ENCODE data around the gene NECTIN1.

The NECTIN1 gene

GRCh38 chr11:119708384-119708783 lies 20.6 kb downstream of the NECTIN1 start:
- Histone ChIP-seq H3K36me3 (ENCODE audit: control insufficient read depth, low read depth, low read length) (no peaks in the 10 kb centered on the region), H3K9ac (ENCODE audit: low read length) (no peak overlapping the region), H3K4me3 (ENCODE audit: low read length) (no peak overlapping the region), H3K4me1 (ENCODE audit: control insufficient read depth, low read depth, low read length) (peaks cover 10% of the 10 kb centered on the region), H3K27ac (ENCODE audit: low read length) (no peak overlapping the region), H3K27me3 (ENCODE audit: control insufficient read depth, insufficient read depth, low read length) (no peaks in the 10 kb centered on the region), H3K9me3 (ENCODE audit: control insufficient read depth, low read depth, low read length) (no peaks in the 10 kb centered on the region)

- no peak overlapping the region for H3K27ac ChIP-seq (ENCODE audit: low read length)
- H3K36me3 ChIP-seq (ENCODE audit: control insufficient read depth, low read depth, low read length): no peaks in the 10 kb centered on the region
- H3K4me1 ChIP-seq (ENCODE audit: control insufficient read depth, low read depth, low read length): peaks cover 10% of the 10 kb centered on the region
- no peaks in the 10 kb centered on the region for H3K27me3 ChIP-seq (ENCODE audit: control insufficient read depth, insufficient read depth, low read length)
- H3K9ac ChIP-seq (ENCODE audit: low read length): no peak overlapping the region
- no peak overlapping the region for H3K4me3 ChIP-seq (ENCODE audit: low read length)
- no peaks in the 10 kb centered on the region for H3K9me3 ChIP-seq (ENCODE audit: control insufficient read depth, low read depth, low read length)
Measured at GRCh38 chr11:119706887-119707286, 22.1 kb downstream of the NECTIN1 start.

- Histone ChIP-seq H3K9me3 (ENCODE audit: control insufficient read depth, low read depth, low read length) (no peaks in the 10 kb centered on the region), H3K36me3 (ENCODE audit: control insufficient read depth, low read depth, low read length) (no peaks in the 10 kb centered on the region), H3K4me3 (ENCODE audit: low read length) (no peak overlapping the region), H3K27ac (ENCODE audit: low read length) (no peak overlapping the region), H3K4me1 (ENCODE audit: control insufficient read depth, low read depth, low read length) (peaks cover 10% of the 10 kb centered on the region), H3K27me3 (ENCODE audit: control insufficient read depth, insufficient read depth, low read length) (no peaks in the 10 kb centered on the region), H3K9ac (ENCODE audit: low read length) (no peak overlapping the region)
Measured at GRCh38 chr11:119706029-119706428, 23.0 kb downstream of the NECTIN1 start.

GRCh38 chr11:119705362-119705761 lies 23.6 kb downstream of the NECTIN1 start:
- no peaks in the 10 kb centered on the region for H3K27me3 ChIP-seq (ENCODE audit: control insufficient read depth, insufficient read depth, low read length)
- no peaks in the 10 kb centered on the region for H3K9me3 ChIP-seq (ENCODE audit: control insufficient read depth, low read depth, low read length)
- H3K36me3 ChIP-seq (ENCODE audit: control insufficient read depth, low read depth, low read length): no peaks in the 10 kb centered on the region
- H3K9ac ChIP-seq (ENCODE audit: low read length): no peak overlapping the region
- peaks cover 10% of the 10 kb centered on the region for H3K4me1 ChIP-seq (ENCODE audit: control insufficient read depth, low read depth, low read length)
- H3K27ac ChIP-seq (ENCODE audit: low read length): no peak overlapping the region
- no peak overlapping the region for H3K4me3 ChIP-seq (ENCODE audit: low read length)

GRCh38 chr11:119704849-119705248 lies 24.2 kb downstream of the NECTIN1 start:
- peaks cover 6% of the 10 kb centered on the region for H3K4me1 ChIP-seq (ENCODE audit: control insufficient read depth, low read depth, low read length)
- no peaks in the 10 kb centered on the region for H3K9me3 ChIP-seq (ENCODE audit: control insufficient read depth, low read depth, low read length)
- no peaks in the 10 kb centered on the region for H3K27me3 ChIP-seq (ENCODE audit: control insufficient read depth, insufficient read depth, low read length)
- H3K9ac ChIP-seq (ENCODE audit: low read length): no peak overlapping the region
- H3K4me3 ChIP-seq (ENCODE audit: low read length): no peak overlapping the region
- H3K27ac ChIP-seq (ENCODE audit: low read length): no peak overlapping the region
- H3K36me3 ChIP-seq (ENCODE audit: control insufficient read depth, low read depth, low read length): no peaks in the 10 kb centered on the region

GRCh38 chr11:119701591-119702549 lies 27.1 kb downstream of the NECTIN1 start:
- Histone ChIP-seq H3K4me1 (ENCODE audit: control insufficient read depth, low read depth, low read length) (peaks cover 6% of the 10 kb centered on the region), H3K9me3 (ENCODE audit: control insufficient read depth, low read depth, low read length) (no peaks in the 10 kb centered on the region), H3K27ac (ENCODE audit: low read length) (no peak overlapping the region)

GRCh38 chr11:119700536-119701346 lies 28.3 kb downstream of the NECTIN1 start:
- H3K27ac ChIP-seq (ENCODE audit: low read length): no peak overlapping the region
- H3K36me3 ChIP-seq (ENCODE audit: control insufficient read depth, low read depth, low read length): no peaks in the 10 kb centered on the region
- no peak overlapping the region for H3K4me3 ChIP-seq (ENCODE audit: low read length)
- H3K27me3 ChIP-seq (ENCODE audit: control insufficient read depth, insufficient read depth, low read length): no peaks in the 10 kb centered on the region
- peaks cover 14% of the 10 kb centered on the region for H3K4me1 ChIP-seq (ENCODE audit: control insufficient read depth, low read depth, low read length)
- H3K9me3 ChIP-seq (ENCODE audit: control insufficient read depth, low read depth, low read length): no peaks in the 10 kb centered on the region
- no peak overlapping the region for H3K9ac ChIP-seq (ENCODE audit: low read length)

More at GRCh38 chr11:119701591-119702549, 27.1 kb downstream of the NECTIN1 start:
- no peak overlapping the region for H3K4me3 ChIP-seq (ENCODE audit: low read length)
- no peak overlapping the region for H3K9ac ChIP-seq (ENCODE audit: low read length)
- no peaks in the 10 kb centered on the region for H3K27me3 ChIP-seq (ENCODE audit: control insufficient read depth, insufficient read depth, low read length)
- H3K36me3 ChIP-seq (ENCODE audit: control insufficient read depth, low read depth, low read length): no peaks in the 10 kb centered on the region

- Histone ChIP-seq H3K4me1 (ENCODE audit: control insufficient read depth, low read depth, low read length) (peaks cover 14% of the 10 kb centered on the region), H3K36me3 (ENCODE audit: control insufficient read depth, low read depth, low read length) (no peaks in the 10 kb centered on the region), H3K27ac (ENCODE audit: low read length) (no peak overlapping the region), H3K9ac (ENCODE audit: low read length) (no peak overlapping the region), H3K4me3 (ENCODE audit: low read length) (no peak overlapping the region), H3K27me3 (ENCODE audit: control insufficient read depth, insufficient read depth, low read length) (no peaks in the 10 kb centered on the region), H3K9me3 (ENCODE audit: control insufficient read depth, low read depth, low read length) (no peaks in the 10 kb centered on the region)
Measured at GRCh38 chr11:119700030-119700429, 29.0 kb downstream of the NECTIN1 start.

- H3K9me3 ChIP-seq (ENCODE audit: control insufficient read depth, low read depth, low read length): no peaks in the 10 kb centered on the region
- peaks cover 14% of the 10 kb centered on the region for H3K4me1 ChIP-seq (ENCODE audit: control insufficient read depth, low read depth, low read length)
- no peaks in the 10 kb centered on the region for H3K27me3 ChIP-seq (ENCODE audit: control insufficient read depth, insufficient read depth, low read length)
- H3K9ac ChIP-seq (ENCODE audit: low read length): no peak overlapping the region
- no peak overlapping the region for H3K27ac ChIP-seq (ENCODE audit: low read length)
- no peaks in the 10 kb centered on the region for H3K36me3 ChIP-seq (ENCODE audit: control insufficient read depth, low read depth, low read length)
- no peak overlapping the region for H3K4me3 ChIP-seq (ENCODE audit: low read length)
Measured at GRCh38 chr11:119699227-119699626, 29.8 kb downstream of the NECTIN1 start.

GRCh38 chr11:119697882-119698281 lies 31.1 kb downstream of the NECTIN1 start:
- Histone ChIP-seq H3K4me1 (ENCODE audit: control insufficient read depth, low read depth, low read length) (peaks cover 27% of the 10 kb centered on the region), H3K9me3 (ENCODE audit: control insufficient read depth, low read depth, low read length) (no peaks in the 10 kb centered on the region), H3K36me3 (ENCODE audit: control insufficient read depth, low read depth, low read length) (no peaks in the 10 kb centered on the region), H3K4me3 (ENCODE audit: low read length) (no peak overlapping the region), H3K9ac (ENCODE audit: low read length) (no peak overlapping the region), H3K27me3 (ENCODE audit: control insufficient read depth, insufficient read depth, low read length) (no peaks in the 10 kb centered on the region), H3K27ac (ENCODE audit: low read length) (no peak overlapping the region)

GRCh38 chr11:119697445-119697844 lies 31.6 kb downstream of the NECTIN1 start:
- Histone ChIP-seq H3K9ac (ENCODE audit: low read length) (no peak overlapping the region), H3K36me3 (ENCODE audit: control insufficient read depth, low read depth, low read length) (no peaks in the 10 kb centered on the region), H3K27me3 (ENCODE audit: control insufficient read depth, insufficient read depth, low read length) (no peaks in the 10 kb centered on the region), H3K4me3 (ENCODE audit: low read length) (no peak overlapping the region), H3K9me3 (ENCODE audit: control insufficient read depth, low read depth, low read length) (no peaks in the 10 kb centered on the region), H3K27ac (ENCODE audit: low read length) (no peak overlapping the region), H3K4me1 (ENCODE audit: control insufficient read depth, low read depth, low read length) (peaks cover 30% of the 10 kb centered on the region)
